Stimulated activated CD8-positive, alpha-beta memory T cell treated with anti-CD3 and anti-CD28 coated beads, Interleukin-15, amount 100 ng/mL, for 1 hour (primary cell): ENCODE data around the gene AIFM2.
"Not testable (repeated sequence)": the region's sequence is repeated elsewhere in the genome, so short reads cannot be mapped to it uniquely, and the experiment has no call there.

ENCODE experiments used
- DNase-seq: peaks from one replicate; pipeline ENCODE4 v3.0.0-alpha.2; 2020; ENCODE audit warnings: low read depth

Gene AIFM2

GRCh38 chr10:70132098-70133029, at the start of gene AIFM2:
Gene AIFM2 (minus strand): TSS chr10:70132825. CDS start chr10:70124084, 8,741 bp downstream.
- DNase-seq, result no peak

DNA sequence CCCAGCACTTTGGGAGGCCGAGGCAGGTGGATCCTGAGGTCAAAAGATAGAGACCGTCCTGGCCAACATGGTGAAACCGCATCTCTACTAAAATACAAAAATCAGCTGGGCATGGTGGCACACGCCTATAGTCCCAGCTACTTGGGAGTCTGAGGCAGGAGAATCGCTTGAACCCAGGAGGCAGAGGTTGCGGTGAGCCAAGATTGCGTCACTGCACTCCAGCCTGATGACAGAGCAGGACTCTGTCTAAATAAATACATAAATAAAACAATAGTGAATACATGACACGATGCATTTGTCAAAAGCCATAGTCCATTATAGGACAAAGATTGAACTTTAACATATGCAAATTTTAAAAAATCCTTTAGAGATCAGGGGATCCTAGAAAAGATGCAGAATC, 46.6 kb upstream of the AIFM2 start:
- DNase-seq, result not testable (repeated sequence)

- no peak for DNase-seq
Observed at GRCh38 chr10:70178139-70178725, 45.6 kb upstream of the AIFM2 start.

DNA sequence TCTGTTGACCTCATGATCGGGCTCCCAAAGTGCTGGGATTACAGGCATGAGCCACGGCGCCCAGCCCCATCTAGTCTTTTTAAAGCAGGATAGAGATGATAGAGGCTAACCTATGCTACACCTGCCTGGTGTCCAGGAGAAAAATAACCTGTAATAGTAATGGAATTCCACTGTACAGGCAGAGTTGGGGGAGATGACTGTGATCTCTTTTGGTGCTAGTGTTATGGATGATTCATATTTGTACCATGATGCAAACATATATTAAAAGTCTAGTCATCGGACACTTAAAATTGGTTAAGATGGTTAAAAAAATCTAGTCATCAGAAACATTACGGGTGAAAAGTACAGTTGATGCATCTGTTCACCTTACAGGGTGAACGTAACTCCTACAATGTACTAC, 43.8 kb upstream of the AIFM2 start:
- no peak for DNase-seq

DNA sequence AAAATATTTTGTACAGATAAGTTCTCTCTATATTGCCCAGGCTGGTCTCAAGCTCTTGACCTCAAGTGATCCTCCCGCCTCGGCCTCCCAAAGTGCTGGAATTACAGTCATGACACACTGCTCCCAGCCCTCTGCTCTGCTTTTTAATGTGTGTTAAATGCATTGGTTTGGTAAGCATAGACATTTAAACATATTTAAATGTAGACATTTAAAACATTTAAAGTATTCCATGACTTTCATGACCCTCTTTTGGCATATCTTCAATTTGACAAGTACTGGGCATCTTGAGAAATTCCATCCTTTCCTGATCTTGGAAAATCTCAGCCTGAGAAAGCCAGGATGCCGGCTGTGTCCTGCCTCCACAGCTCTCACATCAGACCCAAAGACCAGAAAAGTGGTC, 42.9 kb upstream of the AIFM2 start:
- no peak for DNase-seq

DNA sequence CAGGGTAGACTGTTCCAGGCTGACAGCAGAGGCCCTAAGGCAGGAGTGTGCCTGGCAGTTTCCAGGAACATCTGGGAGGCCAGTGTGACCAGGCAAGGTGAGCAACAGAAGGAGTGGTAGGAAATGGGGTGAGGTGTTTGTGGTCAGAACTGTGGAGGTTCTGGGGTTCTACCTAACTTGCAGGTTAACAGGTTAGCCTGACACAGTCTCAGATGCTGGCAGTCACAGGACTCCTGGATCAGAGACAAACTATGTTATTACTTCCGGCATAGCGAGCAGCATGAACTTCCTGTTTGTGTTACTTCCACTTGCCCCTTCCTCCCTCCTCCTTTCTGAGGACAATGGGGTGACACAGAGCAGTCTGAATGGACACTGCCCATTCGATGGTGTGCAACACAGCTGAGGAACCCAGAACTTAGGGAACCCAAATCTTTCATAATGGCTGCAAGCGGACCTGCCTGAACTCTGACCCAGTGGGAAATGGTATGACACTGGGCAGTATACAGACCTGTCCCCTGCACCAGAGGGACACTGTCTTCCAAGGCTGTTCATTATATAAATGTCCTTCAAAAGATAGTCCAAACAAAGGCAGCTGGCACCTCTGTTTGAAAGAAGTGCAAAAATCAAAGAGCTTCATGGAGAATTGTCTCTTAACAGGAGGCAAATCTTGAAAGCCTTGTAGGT, 41.6 kb upstream of the AIFM2 start:
- DNase-seq, result no peak

DNA sequence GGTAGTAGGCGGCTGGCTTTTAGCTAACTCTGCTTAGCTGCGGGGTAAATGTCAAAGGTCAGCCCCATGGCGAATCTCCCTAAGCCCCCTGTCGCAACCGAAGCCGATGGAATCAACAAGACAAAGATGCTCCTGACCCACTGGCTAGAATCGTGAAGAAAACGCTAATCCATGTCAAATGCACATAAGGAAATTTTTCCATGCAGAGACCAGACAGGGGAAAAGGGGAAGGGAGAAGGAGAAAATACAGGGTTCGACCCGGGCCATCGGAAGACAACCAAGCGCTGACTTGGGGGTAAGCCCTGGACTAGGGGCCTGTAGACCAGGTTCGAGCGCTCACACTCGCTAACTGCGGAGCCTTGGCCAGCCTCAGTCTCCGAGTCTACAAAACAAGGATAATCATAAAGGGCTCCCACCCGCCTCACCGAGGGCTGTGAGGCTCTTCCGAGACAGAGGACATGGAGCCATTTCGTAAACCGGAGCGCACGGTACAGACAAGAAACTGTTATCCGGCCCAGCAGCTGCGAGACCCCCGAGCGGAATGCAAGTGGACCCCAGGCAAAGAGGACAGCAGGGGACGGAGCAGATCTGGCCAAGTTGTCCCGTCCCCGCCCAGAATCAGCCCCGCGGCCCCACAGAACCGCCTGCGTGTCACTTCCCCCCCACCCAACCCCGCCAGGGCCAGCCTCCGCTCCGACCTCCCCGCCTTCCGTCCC, 37.2 kb upstream of the AIFM2 start:
- no peak for DNase-seq

GRCh38 chr10:70169011-70169410, 36.4 kb upstream of the AIFM2 start:
- no peak for DNase-seq

GRCh38 chr10:70167246-70167645, 34.6 kb upstream of the AIFM2 start:
- DNase-seq, result no peak

DNA sequence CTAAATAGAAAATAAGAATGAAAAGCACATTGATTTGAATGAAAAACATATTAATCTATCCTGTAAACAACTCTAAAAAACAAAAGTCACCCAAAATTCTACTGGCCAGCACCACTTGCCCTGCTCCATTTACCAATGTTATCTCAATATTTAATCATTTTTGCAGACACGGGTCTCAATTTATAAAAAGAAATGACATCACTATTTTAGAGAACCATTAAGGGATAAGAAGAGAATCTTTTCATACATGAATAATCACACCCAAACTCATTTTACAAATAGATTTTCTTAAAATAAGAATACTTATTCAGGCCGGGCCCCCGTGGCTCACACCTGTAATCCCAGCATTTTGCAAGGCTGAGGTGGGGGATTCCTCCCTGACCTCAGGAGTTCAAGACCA, 33.8 kb upstream of the AIFM2 start:
- no peak for DNase-seq

- no peak for DNase-seq
Observed at GRCh38 chr10:70164163-70164562, 31.5 kb upstream of the AIFM2 start.

DNA sequence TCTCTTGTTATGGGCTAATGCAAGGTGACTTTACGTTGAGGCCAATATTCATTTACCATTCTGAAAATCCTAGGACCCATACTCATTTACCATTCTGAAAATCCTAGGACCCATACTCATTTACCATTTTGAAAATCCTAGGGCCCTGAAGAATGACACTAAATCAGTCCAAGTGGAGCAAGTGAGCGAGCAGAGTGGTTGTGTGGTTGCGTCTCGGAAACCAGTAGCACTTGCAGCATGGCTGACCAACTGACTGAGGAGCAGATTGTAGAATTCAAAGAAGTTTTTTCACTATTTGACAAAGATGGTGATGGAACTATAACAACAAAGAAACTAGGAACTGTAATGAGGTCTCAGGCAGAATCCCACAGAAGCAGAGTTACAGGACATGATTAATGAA, 30.8 kb upstream of the AIFM2 start:
- no peak for DNase-seq

DNA sequence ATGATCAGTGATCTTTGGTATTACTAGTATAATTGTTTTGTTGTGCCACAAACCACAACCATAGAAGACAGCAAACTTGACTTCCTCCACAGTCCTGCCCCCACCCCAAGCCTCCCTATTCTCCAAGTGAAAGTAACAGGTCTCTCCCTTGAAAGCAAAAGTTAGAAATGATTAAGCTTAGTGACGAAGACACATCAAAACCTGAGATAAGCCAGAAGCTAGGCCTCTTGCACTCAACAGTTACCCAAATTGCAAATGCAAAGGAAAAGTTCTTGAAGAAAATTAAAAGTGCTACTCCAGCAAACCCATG, 30.2 kb upstream of the AIFM2 start:
- DNase-seq, result no peak

GRCh38 chr10:70162151-70162891, 29.7 kb upstream of the AIFM2 start:
- no peak for DNase-seq

GRCh38 chr10:70160798-70161197, 28.2 kb upstream of the AIFM2 start:
- no peak for DNase-seq

- DNase-seq, result not testable (repeated sequence)
Observed at GRCh38 chr10:70159366-70159765, 26.7 kb upstream of the AIFM2 start.

DNA sequence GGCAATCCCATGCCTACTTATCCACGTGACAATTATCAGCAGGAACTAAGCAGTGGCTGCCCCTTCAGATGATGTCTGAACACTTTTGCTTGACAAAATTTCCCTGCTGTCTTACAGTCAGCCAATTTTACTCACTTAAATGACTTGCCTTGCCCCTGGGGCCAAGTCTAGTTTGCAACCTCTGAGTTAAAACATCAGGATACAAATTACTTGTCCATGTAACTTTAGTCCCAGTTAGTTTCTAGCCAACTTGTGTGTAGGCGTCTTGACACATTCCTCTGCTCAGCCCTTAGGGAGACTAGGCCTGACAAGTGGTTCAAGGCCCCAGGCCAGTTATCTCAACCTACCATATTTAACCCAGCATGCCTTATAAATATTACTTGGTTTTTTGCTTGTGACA, 25.5 kb upstream of the AIFM2 start:
- DNase-seq, result no peak

GRCh38 chr10:70155255-70155838, 22.7 kb upstream of the AIFM2 start:
- DNase-seq, result no peak

- no peak for DNase-seq
Observed at GRCh38 chr10:70148516-70148915, 15.9 kb upstream of the AIFM2 start.

- DNase-seq, result no peak
Observed at GRCh38 chr10:70147259-70147625, 14.6 kb upstream of the AIFM2 start.

- peak; percentile 84 for DNase-seq
Observed at GRCh38 chr10:70146489-70147258, 14.0 kb upstream of the AIFM2 start, which contains the start of gene TYSND1. Gene TYSND1 (minus strand): TSS chr10:70146700. CDS start chr10:70146586, 114 bp downstream.
